ENCODE results near the gene IDH3B.
A peak's percentile ranks its signal among the peaks of the same experiment; 100 is the strongest.

The IDH3B gene

GRCh38 chr20:2657241-2657640 lies 6.8 kb downstream of the IDH3B start:
- TF ChIP-seq GATA1 (IDR thresholded peaks at IDR 0.05; ENCODE audit: low read depth, low read length), result no peak
- no peak for TF ChIP-seq POLR2A (IDR thresholded peaks at IDR 0.05; ENCODE audit: low read length)

GRCh38 chr20:2656471-2657117 lies 7.4 kb downstream of the IDH3B start:
- no peak for DNase-seq
- TF ChIP-seq POLR2A (IDR thresholded peaks at IDR 0.05; ENCODE audit: low read length) (no peak), GATA1 (IDR thresholded peaks at IDR 0.05; ENCODE audit: low read depth, low read length) (no peak)

More at GRCh38 chr20:2657241-2657640, 6.8 kb downstream of the IDH3B start:
- no peak for DNase-seq

GRCh38 chr20:2655331-2656116 lies 8.5 kb downstream of the IDH3B start:
- no peak for TF ChIP-seq GATA1 (IDR thresholded peaks at IDR 0.05; ENCODE audit: low read depth, low read length)
- TF ChIP-seq POLR2A (IDR thresholded peaks at IDR 0.05; ENCODE audit: low read length), result no peak
- no peak for DNase-seq

GRCh38 chr20:2654831-2655230 lies 9.2 kb downstream of the IDH3B start:
- TF ChIP-seq GATA1 (IDR thresholded peaks at IDR 0.05; ENCODE audit: low read depth, low read length) (no peak), POLR2A (IDR thresholded peaks at IDR 0.05; ENCODE audit: low read length) (no peak)
- DNase-seq, result no peak

- TF ChIP-seq GATA1 (IDR thresholded peaks at IDR 0.05; ENCODE audit: low read depth, low read length), result no peak
- no peak for TF ChIP-seq POLR2A (IDR thresholded peaks at IDR 0.05; ENCODE audit: low read length)
- no peak for DNase-seq
Observed at GRCh38 chr20:2654384-2654822, 9.6 kb downstream of the IDH3B start.

- DNase-seq, result peak; percentile 33 to 40
- no peak for TF ChIP-seq POLR2A (IDR thresholded peaks at IDR 0.05; ENCODE audit: low read length)
- no peak for TF ChIP-seq GATA1 (IDR thresholded peaks at IDR 0.05; ENCODE audit: low read depth, low read length)
Observed at GRCh38 chr20:2653556-2654383, 10.2 kb downstream of the IDH3B start.

GRCh38 chr20:2652724-2653555 lies 11.1 kb downstream of the IDH3B start:
- peak; percentile 52 to 65 for DNase-seq
- TF ChIP-seq GATA1 (IDR thresholded peaks at IDR 0.05; ENCODE audit: low read depth, low read length) (no peak), POLR2A (IDR thresholded peaks at IDR 0.05; ENCODE audit: low read length) (peak; percentile 69)

GRCh38 chr20:2651772-2652723 lies 12.0 kb downstream of the IDH3B start, which contains the start of gene NOP56:
Gene NOP56 (plus strand): TSS chr20:2652632. CDS start chr20:2652661, 29 bp downstream.
- TF ChIP-seq POLR2A (IDR thresholded peaks at IDR 0.05; ENCODE audit: low read length) (peak; percentile 90), GATA1 (IDR thresholded peaks at IDR 0.05; ENCODE audit: low read depth, low read length) (no peak)
- DNase-seq, result peak; percentile 96 to 97

GRCh38 chr20:2643708-2644107 lies 20.3 kb downstream of the IDH3B start:
- TF ChIP-seq POLR2A (IDR thresholded peaks at IDR 0.05; ENCODE audit: low read length), result no peak
- no peak for TF ChIP-seq GATA1 (IDR thresholded peaks at IDR 0.05; ENCODE audit: low read depth, low read length)
- no peak for DNase-seq

- no peak for TF ChIP-seq GATA1 (IDR thresholded peaks at IDR 0.05; ENCODE audit: low read depth, low read length)
- no peak for TF ChIP-seq POLR2A (IDR thresholded peaks at IDR 0.05; ENCODE audit: low read length)
- no peak for DNase-seq
Observed at GRCh38 chr20:2640899-2641298, 23.1 kb downstream of the IDH3B start.

GRCh38 chr20:2640260-2640659 lies 23.8 kb downstream of the IDH3B start:
- no peak for DNase-seq
- TF ChIP-seq POLR2A (IDR thresholded peaks at IDR 0.05; ENCODE audit: low read length), result no peak
- no peak for TF ChIP-seq GATA1 (IDR thresholded peaks at IDR 0.05; ENCODE audit: low read depth, low read length)

- no peak for TF ChIP-seq GATA1 (IDR thresholded peaks at IDR 0.05; ENCODE audit: low read depth, low read length)
- TF ChIP-seq POLR2A (IDR thresholded peaks at IDR 0.05; ENCODE audit: low read length), result no peak
- DNase-seq, result no peak
Observed at GRCh38 chr20:2637246-2637645, 26.8 kb downstream of the IDH3B start.

Data from erythroblast (primary cell).